Measurements from ENCODE around the gene NCOR2.

The NCOR2 gene

DNA sequence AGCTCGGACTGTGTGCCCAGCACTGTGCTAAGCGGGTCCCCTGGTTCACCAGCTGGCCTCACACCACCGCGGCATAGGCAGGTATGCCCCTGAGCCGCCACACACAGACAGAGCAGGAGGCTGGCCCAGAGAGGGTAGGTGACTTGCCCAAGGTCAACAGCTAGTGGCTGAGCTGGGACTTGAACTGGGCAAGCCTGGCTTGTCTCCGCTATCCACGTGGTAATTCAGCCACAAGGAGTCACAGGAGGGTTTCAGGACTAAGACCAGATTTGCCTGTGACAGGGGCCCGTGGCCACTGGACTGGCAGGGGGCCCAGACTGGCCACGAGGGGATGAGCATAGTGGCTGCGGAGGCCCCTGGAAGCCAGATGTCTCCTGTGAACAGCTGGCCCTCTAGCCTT, 47.7 kb downstream of the NCOR2 start:
- H3K9me3 ChIP-seq (ENCODE audit: control insufficient read depth in 2 of 2, low read length in 2 of 2), result no peaks in the 10 kb centered on the region
- H3K27me3 ChIP-seq (ENCODE audit: control insufficient read depth in 1 of 2, insufficient read depth in 2 of 2, low read length in 2 of 2), result no peaks in the 10 kb centered on the region
- H3K9ac ChIP-seq (ENCODE audit: low read length in 2 of 2), result peak overlapping the region in 1 of 2 donors; percentile 78
- peaks cover 3 to 4% of the 10 kb centered on the region in 2 donors for H3K36me3 ChIP-seq (ENCODE audit: control insufficient read depth in 2 of 2, insufficient read depth in 2 of 2, low read length in 2 of 2)
- H3K4me3 ChIP-seq (ENCODE audit: low read length in 2 of 2), result peak overlapping the region in 1 of 2 donors; percentile 74
- peak overlapping the region; percentile 98 for H3K27ac ChIP-seq (ENCODE audit: low read length)
- H3K4me1 ChIP-seq (ENCODE audit: control insufficient read depth, insufficient read depth, low read length), result peaks cover 83% of the 10 kb centered on the region

DNA sequence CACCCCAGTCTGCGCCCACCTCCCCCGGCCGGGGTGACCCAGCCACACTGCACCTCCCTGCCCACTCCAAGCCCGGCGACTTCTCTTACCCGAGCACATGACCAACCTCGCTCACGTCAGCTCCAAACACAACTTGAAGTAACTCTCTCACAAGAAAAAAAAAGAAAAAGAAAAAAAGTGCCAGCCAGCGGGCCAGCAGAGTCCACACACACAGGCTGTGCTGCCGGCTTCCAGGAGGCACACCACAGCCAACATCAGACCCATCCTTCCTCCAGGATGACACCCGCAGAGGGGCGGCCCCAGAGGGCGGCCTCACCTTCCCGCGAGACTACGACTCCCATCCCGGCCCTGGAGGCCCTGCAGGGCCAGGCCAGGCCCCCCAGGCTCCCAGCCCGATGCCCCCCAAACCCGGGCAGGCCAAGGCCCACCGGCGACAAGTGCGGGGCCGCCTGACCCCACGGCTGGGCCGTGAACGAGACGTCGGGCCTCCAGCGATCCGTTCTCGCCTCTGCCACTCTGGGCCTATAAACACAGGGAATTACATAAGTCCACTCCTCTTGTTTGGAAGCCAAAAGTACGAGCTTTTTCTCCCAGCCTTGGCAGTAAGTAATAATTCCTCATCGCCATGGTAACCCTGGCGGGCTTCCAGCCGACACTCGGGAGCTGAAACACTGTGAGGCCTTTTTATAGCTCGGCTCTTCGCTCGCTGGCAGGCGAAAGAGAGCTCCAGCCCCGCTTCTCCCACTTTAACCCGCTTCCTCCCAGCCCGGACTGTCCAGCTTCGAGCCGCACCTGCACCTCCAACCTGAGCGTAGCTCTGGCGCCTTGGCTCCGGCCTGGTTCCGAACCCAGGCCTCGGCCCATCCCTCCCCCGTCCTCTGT, 49.1 kb downstream of the NCOR2 start:
- Histone ChIP-seq H3K4me1 (ENCODE audit: control insufficient read depth, insufficient read depth, low read length) (peaks cover 90% of the 10 kb centered on the region), H3K4me3 (ENCODE audit: low read length in 2 of 2) (peak overlapping the region; percentile 63 to 74)

More for the DNA sequence above, 49.1 kb downstream of the NCOR2 start:
- Histone ChIP-seq H3K36me3 (ENCODE audit: control insufficient read depth in 2 of 2, insufficient read depth in 2 of 2, low read length in 2 of 2) (peaks cover 3 to 4% of the 10 kb centered on the region in 2 donors), H3K27me3 (ENCODE audit: control insufficient read depth in 1 of 2, insufficient read depth in 2 of 2, low read length in 2 of 2) (no peaks in the 10 kb centered on the region), H3K9ac (ENCODE audit: low read length in 2 of 2) (peak overlapping the region; percentile 78 to 85), H3K27ac (ENCODE audit: low read length) (peak overlapping the region; percentile 98), H3K9me3 (ENCODE audit: control insufficient read depth in 2 of 2, low read length in 2 of 2) (no peaks in the 10 kb centered on the region)
